ENCODE results near the gene BBOF1.
"Not testable (repeated sequence)": the region's sequence is repeated elsewhere in the genome, so short reads cannot be mapped to it uniquely, and the experiment has no call there.

The BBOF1 gene

GRCh38 chr14:73997944-73998447 lies 21.2 kb upstream of the BBOF1 start:
- no peak for FAIRE-seq
- DNase-seq (ENCODE audit: insufficient read length), result no peak
- TF ChIP-seq POLR2AphosphoS5 (IDR thresholded peaks at IDR 0.05; ENCODE audit: low read depth, low read length), result no peak

GRCh38 chr14:73998726-73999125 lies 20.4 kb upstream of the BBOF1 start:
- FAIRE-seq, result no peak
- TF ChIP-seq POLR2A (IDR thresholded peaks at IDR 0.05; ENCODE audit: low read depth, low read length) (no peak), POLR2AphosphoS5 (IDR thresholded peaks at IDR 0.05; ENCODE audit: low read depth, low read length) (no peak), TAF1 (IDR thresholded peaks at IDR 0.05; ENCODE audit: borderline replicate concordance, low read depth, low read length) (no peak)
- no peak for DNase-seq (ENCODE audit: insufficient read length)

- not testable (repeated sequence) for DNase-seq (ENCODE audit: insufficient read length); FAIRE-seq
Observed at GRCh38 chr14:74005664-74006063, 13.5 kb upstream of the BBOF1 start.

GRCh38 chr14:74008843-74009499 lies 10.2 kb upstream of the BBOF1 start:
- no peak for FAIRE-seq
- DNase-seq (ENCODE audit: insufficient read length), result no peak
- no peak for TF ChIP-seq POLR2AphosphoS5 (IDR thresholded peaks at IDR 0.05; ENCODE audit: low read depth, low read length)
- TF ChIP-seq POLR2A (IDR thresholded peaks at IDR 0.05; ENCODE audit: low read depth, low read length), result no peak
- no peak for TF ChIP-seq TAF1 (IDR thresholded peaks at IDR 0.05; ENCODE audit: borderline replicate concordance, low read depth, low read length)

GRCh38 chr14:74014299-74014698 lies 4.8 kb upstream of the BBOF1 start:
- FAIRE-seq (no peak), DNase-seq (ENCODE audit: insufficient read length) (no peak)
- TF ChIP-seq POLR2AphosphoS5 (IDR thresholded peaks at IDR 0.05; ENCODE audit: low read depth, low read length) (no peak), POLR2A (IDR thresholded peaks at IDR 0.05; ENCODE audit: low read depth, low read length) (no peak)

- TF ChIP-seq POLR2AphosphoS5 (IDR thresholded peaks at IDR 0.05; ENCODE audit: low read depth, low read length) (no peak), TAF1 (IDR thresholded peaks at IDR 0.05; ENCODE audit: borderline replicate concordance, low read depth, low read length) (no peak), POLR2A (IDR thresholded peaks at IDR 0.05; ENCODE audit: low read depth, low read length) (no peak)
- FAIRE-seq, result no peak
- DNase-seq (ENCODE audit: insufficient read length), result no peak
Observed at GRCh38 chr14:74015176-74015575, 4.0 kb upstream of the BBOF1 start.

GRCh38 chr14:74015963-74016362 lies 3.2 kb upstream of the BBOF1 start:
- TF ChIP-seq POLR2A (IDR thresholded peaks at IDR 0.05; ENCODE audit: low read depth, low read length), result no peak
- TF ChIP-seq TAF1 (IDR thresholded peaks at IDR 0.05; ENCODE audit: borderline replicate concordance, low read depth, low read length), result no peak
- TF ChIP-seq POLR2AphosphoS5 (IDR thresholded peaks at IDR 0.05; ENCODE audit: low read depth, low read length), result no peak
- no peak for DNase-seq (ENCODE audit: insufficient read length)
- FAIRE-seq, result no peak

GRCh38 chr14:74018174-74018585 lies 969 bp upstream of the BBOF1 start:
- FAIRE-seq (no peak), DNase-seq (ENCODE audit: insufficient read length) (no peak)
- TF ChIP-seq TAF1 (IDR thresholded peaks at IDR 0.05; ENCODE audit: borderline replicate concordance, low read depth, low read length), result no peak
- no peak for TF ChIP-seq POLR2AphosphoS5 (IDR thresholded peaks at IDR 0.05; ENCODE audit: low read depth, low read length)
- TF ChIP-seq POLR2A (IDR thresholded peaks at IDR 0.05; ENCODE audit: low read depth, low read length), result no peak

GRCh38 chr14:74019408-74020137 lies 424 bp downstream of the BBOF1 start:
- no peak for TF ChIP-seq TAF1 (IDR thresholded peaks at IDR 0.05; ENCODE audit: borderline replicate concordance, low read depth, low read length)
- no peak for TF ChIP-seq POLR2AphosphoS5 (IDR thresholded peaks at IDR 0.05; ENCODE audit: low read depth, low read length)
- no peak for TF ChIP-seq POLR2A (IDR thresholded peaks at IDR 0.05; ENCODE audit: low read depth, low read length)
- no peak for DNase-seq (ENCODE audit: insufficient read length)
- FAIRE-seq, result no peak

GRCh38 chr14:74022346-74022745 lies 3.2 kb downstream of the BBOF1 start:
- TF ChIP-seq POLR2A (IDR thresholded peaks at IDR 0.05; ENCODE audit: low read depth, low read length), result no peak
- no peak for TF ChIP-seq POLR2AphosphoS5 (IDR thresholded peaks at IDR 0.05; ENCODE audit: low read depth, low read length)
- no peak for TF ChIP-seq TAF1 (IDR thresholded peaks at IDR 0.05; ENCODE audit: borderline replicate concordance, low read depth, low read length)
- no peak for FAIRE-seq
- no peak for DNase-seq (ENCODE audit: insufficient read length)

GRCh38 chr14:74029136-74029535 lies 10.0 kb downstream of the BBOF1 start:
- DNase-seq (ENCODE audit: insufficient read length), result no peak
- FAIRE-seq, result no peak
- TF ChIP-seq TAF1 (IDR thresholded peaks at IDR 0.05; ENCODE audit: borderline replicate concordance, low read depth, low read length) (no peak), POLR2A (IDR thresholded peaks at IDR 0.05; ENCODE audit: low read depth, low read length) (no peak), POLR2AphosphoS5 (IDR thresholded peaks at IDR 0.05; ENCODE audit: low read depth, low read length) (no peak)

GRCh38 chr14:74034572-74034971 lies 15.4 kb downstream of the BBOF1 start:
- DNase-seq (ENCODE audit: insufficient read length), result no peak
- TF ChIP-seq TAF1 (IDR thresholded peaks at IDR 0.05; ENCODE audit: borderline replicate concordance, low read depth, low read length) (no peak), POLR2AphosphoS5 (IDR thresholded peaks at IDR 0.05; ENCODE audit: low read depth, low read length) (no peak), POLR2A (IDR thresholded peaks at IDR 0.05; ENCODE audit: low read depth, low read length) (no peak)
- FAIRE-seq, result no peak
